SK-N-SH (cell line): ENCODE measurements around the gene WNK2. TPM values are rescaled to one million over a fixed set of nuclear protein-coding genes. Genes with fewer than 3 reads are reported as not detected.

Source experiments
- CTCF ChIA-PET: fragments of 300-600, 350-600 bp; formaldehyde crosslinking; extraction: SDS; loops from one replicate; lab custom pipeline; 2021; lab: Yijun Ruan, JAX
- POLR2A ChIA-PET: fragments of 350-600 bp; sonication (Branson Sonifier 250); formaldehyde crosslinking; extraction: SDS; loops from one replicate; lab custom pipeline; 2020; ENCODE audit warnings: antibody characterized with exemption, inconsistent platforms; lab: Yijun Ruan, JAX
- DNase-seq: peaks from one replicate; pipeline ENCODE4 v3.0.0; 2012
- H2AFZ ChIP-seq: fragments of 200-600 bp; sonication (generic); 2 replicates; pipeline ENCODE4 v1.8.1; 2016; ENCODE audit warnings: antibody characterized with exemption, mild to moderate bottlenecking, low read depth
- H3F3A ChIP-seq: fragments of 200-600 bp; sonication (generic); replicated peaks from 2 replicates; pipeline ENCODE3; 2016; ENCODE audit warnings: antibody characterized with exemption, mild to moderate bottlenecking; ENCODE audit not compliant: insufficient read depth
- H3K27ac ChIP-seq, 2 experiments: fragments of 200-500 bp in 1 of 2; fragments of 200-600 bp in 1 of 2; sonication (Bioruptor generic) in 1 of 2; sonication (generic), shearing (Covaris generic) in 1 of 2; 2 replicates each; pipeline versions ENCODE4 v1.5.1 to v1.6.1; 2014 to 2016; ENCODE audit warnings: low read depth in 2 of 2, inconsistent platforms in 1 of 2, low read length in 1 of 2, mild to moderate bottlenecking in 1 of 2, mixed read lengths in 1 of 2
- H3K27me3 ChIP-seq: fragments of 200-600 bp; sonication (generic), shearing (Covaris generic); 2 replicates; pipeline ENCODE4 v1.6.1; 2016; ENCODE audit warnings: mixed run types; ENCODE audit not compliant: insufficient read depth
- H3K36me3 ChIP-seq, 2 experiments: fragments of 200-500 bp in 1 of 2; fragments of 200-600 bp in 1 of 2; sonication (Bioruptor generic) in 1 of 2; sonication (generic) in 1 of 2; replicated peaks in 1 of 2; 2 replicates each; pipeline versions ENCODE3 to v1.5.1; 2014 to 2016; ENCODE audit warnings: low read length in 1 of 2, mild to moderate bottlenecking in 1 of 2; ENCODE audit not compliant: insufficient read depth in 2 of 2, control insufficient read depth in 1 of 2
- H3K4me1 ChIP-seq, 2 experiments: fragments of 200-500 bp in 1 of 2; fragments of 200-600 bp in 1 of 2; sonication (Bioruptor generic) in 1 of 2; sonication (generic), shearing (Covaris generic) in 1 of 2; 2 replicates each; pipeline versions ENCODE4 v1.5.1 to v1.6.1; 2014 to 2016; ENCODE audit warnings: low read depth in 1 of 2, low read length in 1 of 2, mixed run types in 1 of 2; ENCODE audit not compliant: insufficient read depth in 2 of 2, control insufficient read depth in 1 of 2
- H3K4me2 ChIP-seq: fragments of 200-600 bp; sonication (generic), shearing (Covaris generic); 2 replicates; pipeline ENCODE4 v1.6.1; 2017; ENCODE audit warnings: mixed run types
- H3K4me3 ChIP-seq, 2 experiments: fragments of 200-500 bp in 1 of 2; fragments of 200-600 bp in 1 of 2; sonication (Bioruptor generic) in 1 of 2; sonication (generic), shearing (Covaris generic) in 1 of 2; 2 replicates each; pipeline versions ENCODE4 v1.5.1 to v1.8.1; 2014 to 2016; ENCODE audit warnings: low read depth in 2 of 2, inconsistent platforms in 1 of 2, low read length in 1 of 2, mild to moderate bottlenecking in 1 of 2, mixed read lengths in 1 of 2, moderate library complexity in 1 of 2
- H3K79me2 ChIP-seq: fragments of 200-600 bp; sonication (generic); 2 replicates; pipeline ENCODE4 v1.8.1; 2017; ENCODE audit warnings: mild to moderate bottlenecking; ENCODE audit not compliant: insufficient read depth
- H3K9ac ChIP-seq: fragments of 200-600 bp; sonication (generic); 2 replicates; pipeline ENCODE4 v1.6.1; 2017; ENCODE audit warnings: mixed run types
- H3K9me2 ChIP-seq: fragments of 200-600 bp; sonication (generic); 2 replicates; pipeline ENCODE4 v1.6.1; 2017; ENCODE audit warnings: mixed run types
- H3K9me3 ChIP-seq: fragments of 200-600 bp; sonication (generic); 2 replicates; pipeline ENCODE4 v1.6.1; 2017; ENCODE audit warnings: mixed run types, mild to moderate bottlenecking, moderate library complexity
- H4K20me1 ChIP-seq: fragments of 200-600 bp; sonication (generic); 2 replicates; pipeline ENCODE4 v1.6.1; 2017; ENCODE audit warnings: mild to moderate bottlenecking, mixed run types; ENCODE audit not compliant: insufficient read depth
- ELF1 ChIP-seq: IDR thresholded peaks from 2 replicates; pipeline ENCODE4 v1.4.0; 2012
- EP300 ChIP-seq, 2 experiments: IDR thresholded peaks; 2 replicates each; pipeline versions ENCODE4 v1.4.0 to v1.6.1; 2012; ENCODE audit warnings: borderline replicate concordance in 1 of 2, low read depth in 1 of 2, low read length in 1 of 2
- EZH2phosphoT487 ChIP-seq: fragments of 200-600 bp; sonication (generic); IDR thresholded peaks from 2 replicates; pipeline ENCODE4 v1.6.1; 2017; ENCODE audit warnings: low read depth, mixed run types, mild to moderate bottlenecking, antibody characterized with exemption, moderate library complexity, borderline replicate concordance
- FOXJ3 ChIP-seq: sonication (generic); formaldehyde crosslinking; IDR thresholded peaks from 2 replicates; pipeline ENCODE4 v1.5.1; 2020; ENCODE audit warnings: mild to moderate bottlenecking, missing genetic modification reagents
- FOXM1 ChIP-seq: IDR thresholded peaks from 2 replicates; pipeline ENCODE4 v1.4.0; 2012; ENCODE audit warnings: low read depth, mild to moderate bottlenecking
- MEF2A ChIP-seq: IDR thresholded peaks from 2 replicates; pipeline ENCODE4 v1.4.0; 2012; ENCODE audit warnings: low read depth, borderline replicate concordance
- NRF1 ChIP-seq: IDR thresholded peaks from 2 replicates; pipeline ENCODE4 v1.6.1; 2012; ENCODE audit warnings: low read depth, mild to moderate bottlenecking, low read length
- PBX3 ChIP-seq: IDR thresholded peaks from 2 replicates; pipeline ENCODE4; 2012
- POLR2AphosphoS5 ChIP-seq: IDR thresholded peaks from 2 replicates; pipeline ENCODE4 v1.6.1; 2012; ENCODE audit warnings: low read depth, low read length
- RAD21 ChIP-seq: IDR thresholded peaks from 2 replicates; pipeline ENCODE4 v1.6.1; 2012; ENCODE audit warnings: mild to moderate bottlenecking, low read length
- RFX5 ChIP-seq: IDR thresholded peaks from 2 replicates; pipeline ENCODE4 v1.6.1; 2012; ENCODE audit warnings: mild to moderate bottlenecking, improper control_type of control experiment, low read length
- RXRA ChIP-seq: IDR thresholded peaks from 2 replicates; pipeline ENCODE4 v1.4.0; 2012; ENCODE audit warnings: low read depth, mild to moderate bottlenecking, borderline replicate concordance
- SMC3 ChIP-seq: IDR thresholded peaks from 2 replicates; pipeline ENCODE4 v1.6.1; 2012; ENCODE audit warnings: low read depth, low read length, improper control_type of control experiment
- TEAD4 ChIP-seq: IDR thresholded peaks from 2 replicates; pipeline ENCODE4 v1.4.0; 2012; ENCODE audit warnings: mild to moderate bottlenecking, borderline replicate concordance; ENCODE audit not compliant: insufficient read depth
- WGBS: methylation state at CpG from one replicate; pipeline ENCODE4 v1.1.6; 2017; ENCODE audit warnings: low lambda C conversion rate; 5-methylcytosine and 5-hydroxymethylcytosine counted together
- polyA plus RNA-seq, 3 experiments: library from polyadenylated mRNA; depleted of rRNA; stranded (reverse); fragments of >200 nt; gene quantifications; 2 replicates each; pipeline ENCODE4 v1.2.3, GENCODE V29; 2012

The WNK2 gene
- polyA plus RNA-seq, 1 of the 3 experiments (the other 2 are of a cell fraction) = 0.12 TPM

- no peaks in the 10 kb centered on the region for H3K27me3 ChIP-seq
- no peak overlapping the region for H3K9ac ChIP-seq
- H3K79me2 ChIP-seq = no peaks in the 10 kb centered on the region
- H2AFZ ChIP-seq = no peak overlapping the region
- H3K4me2 ChIP-seq = no peak overlapping the region
- no peaks in the 10 kb centered on the region for H3K9me2 ChIP-seq
- H3K36me3 ChIP-seq = no peaks in the 10 kb centered on the region
- whole genome bisulfite sequencing = no CpG with 5 or more reads among the region's 9 CpGs
- TF ChIP-seq TEAD4 (no peak), RXRA (no peak), MEF2A (no peak), EZH2phosphoT487 (no peak)
- TF ChIP-seq, all 33 proteins: peak for 0
- Histone ChIP-seq H3K4me1 (peaks cover 7 to 42% of the 10 kb centered on the region in 2 experiments; a peak in 2 of 4 replicates), H4K20me1 (no peaks in the 10 kb centered on the region), H3K4me3 (no peak overlapping the region), H3F3A (no peaks in the 10 kb centered on the region), H3K9me3 (no peaks in the 10 kb centered on the region), H3K27ac (no peak overlapping the region)
- no peak for DNase-seq
- ChIA-PET CTCF (no interaction called here), POLR2A (no interaction called here)
These were observed 37.1 kb downstream of the WNK2 start for GRCh38 chr9:93221044-93221443.

GRCh38 chr9:93222890-93223259, 38.9 kb downstream of the WNK2 start:
- CTCF ChIA-PET = interaction anchor here (0.8 to 1.5 kb wide), 4 partner anchors 8 to 89 kb away, joined by 3 to 4 read pairs (median 3); no protein-coding TSS in a partner anchor

More at GRCh38 chr9:93222890-93223259, 38.9 kb downstream of the WNK2 start:
- H3K4me2 ChIP-seq = peak overlapping the region; percentile 50; the same call in 1 of the 2 replicates
- H3K79me2 ChIP-seq = no peaks in the 10 kb centered on the region
- 97% methylated on average over 7 of the region's 7 CpGs for WGBS
- H3K9ac ChIP-seq = no peak overlapping the region
- POLR2A ChIA-PET = no interaction called here
- no peak for DNase-seq
- no peaks in the 10 kb centered on the region for H3K9me3 ChIP-seq
- no peaks in the 10 kb centered on the region for H4K20me1 ChIP-seq
- H3K27me3 ChIP-seq = no peaks in the 10 kb centered on the region
- no peaks in the 10 kb centered on the region for H3K9me2 ChIP-seq
- no peaks in the 10 kb centered on the region for H3K36me3 ChIP-seq
- no peak for TF ChIP-seq TEAD4
- no peak for TF ChIP-seq RXRA
- TF ChIP-seq ELF1 = no peak
- no peak for TF ChIP-seq PBX3
- no peak for TF ChIP-seq EP300 (IDR thresholded peaks at IDR 0.05; ENCODE audit: borderline replicate concordance in 1 of 2, low read depth in 1 of 2, low read length in 1 of 2)
- no peak for TF ChIP-seq NRF1
- no peak for TF ChIP-seq FOXM1
- no peak for TF ChIP-seq POLR2AphosphoS5
- no peak for TF ChIP-seq RAD21
- no peak for TF ChIP-seq FOXJ3
- no peak for TF ChIP-seq SMC3
- TF ChIP-seq RFX5 = no peak
- no peaks in the 10 kb centered on the region for H3F3A ChIP-seq
- peak overlapping the region in 1 of 2 experiments; percentile 88; a peak in 2 of 4 replicates for H3K27ac ChIP-seq
- H3K4me3 ChIP-seq = no peak overlapping the region
- H2AFZ ChIP-seq = no peak overlapping the region
- peaks cover 7 to 35% of the 10 kb centered on the region in 2 experiments; a peak in 2 of 4 replicates for H3K4me1 ChIP-seq
